GM10266 (cell line): ENCODE data around the gene CRTC2.

ENCODE experiments used
- DNase-seq: peaks from one replicate; pipeline ENCODE4 v3.0.0; 2012; ENCODE audit errors: extremely low spot score
- TF ChIP-seq, protein P1 (sequence below): IDR thresholded peaks from 2 replicates; pipeline ENCODE4 v1.5.1; 2012; ENCODE audit warnings: mild to moderate bottlenecking, low read depth; ENCODE audit not compliant: control insufficient read depth, insufficient read depth; ENCODE audit errors: missing control alignments

CRTC2 gene

DNA sequence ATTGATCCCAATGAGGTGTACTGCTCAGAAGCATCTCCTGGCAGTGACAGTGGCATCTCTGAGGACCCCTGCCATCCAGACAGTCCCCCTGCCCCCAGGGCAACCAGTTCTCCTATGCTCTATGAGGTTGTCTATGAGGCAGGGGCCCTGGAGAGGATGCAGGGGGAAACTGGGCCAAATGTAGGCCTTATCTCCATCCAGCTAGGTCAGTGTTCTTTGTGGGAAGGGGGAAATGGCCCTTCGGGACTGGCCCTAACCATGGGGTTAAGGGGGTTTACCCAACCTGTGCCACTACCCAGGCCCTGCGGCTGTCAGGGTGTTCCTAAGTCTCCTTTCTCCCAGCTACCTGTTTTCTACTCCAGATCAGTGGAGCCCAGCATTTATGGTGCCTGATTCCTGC is 10.6 kb upstream of the CRTC2 start:
- TF ChIP-seq, protein P1, sequence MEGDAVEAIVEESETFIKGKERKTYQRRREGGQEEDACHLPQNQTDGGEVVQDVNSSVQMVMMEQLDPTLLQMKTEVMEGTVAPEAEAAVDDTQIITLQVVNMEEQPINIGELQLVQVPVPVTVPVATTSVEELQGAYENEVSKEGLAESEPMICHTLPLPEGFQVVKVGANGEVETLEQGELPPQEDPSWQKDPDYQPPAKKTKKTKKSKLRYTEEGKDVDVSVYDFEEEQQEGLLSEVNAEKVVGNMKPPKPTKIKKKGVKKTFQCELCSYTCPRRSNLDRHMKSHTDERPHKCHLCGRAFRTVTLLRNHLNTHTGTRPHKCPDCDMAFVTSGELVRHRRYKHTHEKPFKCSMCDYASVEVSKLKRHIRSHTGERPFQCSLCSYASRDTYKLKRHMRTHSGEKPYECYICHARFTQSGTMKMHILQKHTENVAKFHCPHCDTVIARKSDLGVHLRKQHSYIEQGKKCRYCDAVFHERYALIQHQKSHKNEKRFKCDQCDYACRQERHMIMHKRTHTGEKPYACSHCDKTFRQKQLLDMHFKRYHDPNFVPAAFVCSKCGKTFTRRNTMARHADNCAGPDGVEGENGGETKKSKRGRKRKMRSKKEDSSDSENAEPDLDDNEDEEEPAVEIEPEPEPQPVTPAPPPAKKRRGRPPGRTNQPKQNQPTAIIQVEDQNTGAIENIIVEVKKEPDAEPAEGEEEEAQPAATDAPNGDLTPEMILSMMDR: no peak
- DNase-seq: no peak

DNA sequence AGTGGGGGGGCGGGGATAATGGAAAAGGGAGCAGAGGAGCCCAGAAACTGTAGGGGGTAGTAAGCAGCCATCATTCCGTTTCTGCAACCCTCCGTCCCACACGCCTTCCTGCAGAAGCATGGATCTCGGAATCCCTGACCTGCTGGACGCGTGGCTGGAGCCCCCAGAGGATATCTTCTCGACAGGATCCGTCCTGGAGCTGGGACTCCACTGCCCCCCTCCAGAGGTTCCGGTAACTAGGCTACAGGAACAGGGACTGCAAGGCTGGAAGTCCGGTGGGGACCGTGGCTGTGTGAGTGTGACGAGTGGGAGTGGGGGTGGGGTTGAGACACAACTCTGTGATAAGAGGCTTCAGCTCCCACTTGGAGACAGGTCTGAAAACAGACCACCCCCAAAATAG is 10.0 kb upstream of the CRTC2 start:
- TF ChIP-seq, protein P1: no peak
- no peak for DNase-seq

DNA sequence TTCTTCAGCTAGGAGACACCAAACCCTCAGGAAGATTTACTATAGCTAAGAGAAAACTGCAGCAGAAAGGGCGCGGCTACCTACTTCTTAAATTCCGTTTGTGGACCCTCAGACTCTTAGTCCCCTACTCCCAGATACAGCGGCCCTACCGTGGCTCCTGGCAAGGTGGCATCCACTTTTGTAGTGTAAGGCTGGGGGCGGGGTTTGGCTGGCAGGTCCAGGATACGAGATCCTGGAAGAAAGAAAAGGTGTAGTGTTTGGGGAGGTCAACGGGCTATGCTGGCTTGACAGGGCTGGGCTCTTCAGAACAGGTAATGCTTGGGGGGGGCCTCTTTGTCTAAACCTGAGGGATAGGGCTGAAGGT is 9.6 kb upstream of the CRTC2 start:
- no peak for DNase-seq
- TF ChIP-seq, protein P1: no peak

DNA sequence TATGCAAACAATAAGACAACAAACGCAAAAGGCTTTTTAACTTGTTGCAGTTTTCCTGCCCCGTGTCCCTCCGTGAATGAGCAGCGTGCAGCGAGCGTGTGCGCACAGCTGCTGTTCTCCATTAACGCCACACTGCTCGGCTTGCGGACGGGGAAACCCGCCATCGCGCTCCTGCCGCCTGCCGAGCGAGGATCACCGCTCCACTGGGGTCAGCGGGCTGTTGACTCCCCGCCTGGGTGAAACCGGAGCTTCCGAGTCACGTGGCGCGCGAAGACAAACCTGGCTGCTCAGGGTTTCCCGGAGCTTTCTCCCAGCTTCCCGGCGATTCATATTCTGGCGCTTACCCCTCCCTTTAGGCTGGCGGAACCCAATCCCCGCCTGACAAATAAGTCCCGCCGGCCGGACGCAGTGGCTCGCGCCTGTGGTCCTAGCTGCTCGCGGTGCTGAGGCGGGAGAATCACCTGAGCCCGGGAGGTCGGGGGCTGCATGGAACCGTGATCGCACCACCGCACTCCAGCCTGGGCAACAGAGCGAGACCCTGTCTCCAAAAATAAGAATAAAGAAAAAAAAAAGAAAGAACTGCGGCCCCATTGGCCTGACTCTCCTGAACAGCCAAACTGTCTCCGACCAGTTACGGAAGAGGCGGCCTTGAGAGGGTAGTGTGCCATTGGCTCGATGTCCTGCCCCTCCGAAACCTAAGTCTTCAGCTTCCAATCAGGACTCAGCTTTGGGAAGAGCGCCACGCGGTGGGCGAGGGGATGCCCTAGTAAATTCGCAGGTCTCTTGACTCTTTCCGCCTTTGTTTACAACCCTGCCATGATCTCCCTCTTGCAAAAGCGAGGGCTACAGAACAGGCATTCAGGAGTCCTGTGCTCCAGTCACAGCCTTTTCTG is 8.9 kb upstream of the CRTC2 start, which contains the start of gene CREB3L4:
Gene CREB3L4 (plus strand): TSS at position 796 of the 893 bp plus-strand sequence. CDS start 624 bp downstream, outside the sequence.
- peak; percentile 90 for DNase-seq
- TF ChIP-seq, protein P1: peak; percentile 62

DNA sequence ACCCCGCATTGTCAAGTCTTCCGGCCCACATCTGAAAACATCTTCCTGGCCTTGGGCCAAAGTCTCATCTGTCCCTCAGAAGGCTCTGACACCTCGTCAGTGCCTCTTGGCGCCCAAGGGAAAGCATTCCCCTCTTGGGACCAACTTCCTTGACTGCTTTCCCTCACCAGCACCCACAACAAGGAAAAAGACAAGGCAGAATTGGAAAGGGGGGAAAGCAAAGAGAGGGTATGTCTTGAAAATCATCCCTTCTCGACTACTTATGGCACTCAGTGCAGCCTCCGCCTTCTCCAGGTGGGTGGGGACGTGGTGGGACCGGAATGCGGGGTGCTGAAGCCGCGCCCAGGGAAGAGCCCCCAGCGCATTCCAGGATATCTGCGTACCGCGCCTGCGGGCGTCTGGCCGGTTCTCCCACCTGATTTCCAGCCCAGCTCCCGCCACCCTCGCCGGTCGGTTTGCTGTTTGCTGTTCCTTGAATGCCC is 5.5 kb upstream of the CRTC2 start:
- TF ChIP-seq, protein P1: no peak
- DNase-seq: no peak

DNA sequence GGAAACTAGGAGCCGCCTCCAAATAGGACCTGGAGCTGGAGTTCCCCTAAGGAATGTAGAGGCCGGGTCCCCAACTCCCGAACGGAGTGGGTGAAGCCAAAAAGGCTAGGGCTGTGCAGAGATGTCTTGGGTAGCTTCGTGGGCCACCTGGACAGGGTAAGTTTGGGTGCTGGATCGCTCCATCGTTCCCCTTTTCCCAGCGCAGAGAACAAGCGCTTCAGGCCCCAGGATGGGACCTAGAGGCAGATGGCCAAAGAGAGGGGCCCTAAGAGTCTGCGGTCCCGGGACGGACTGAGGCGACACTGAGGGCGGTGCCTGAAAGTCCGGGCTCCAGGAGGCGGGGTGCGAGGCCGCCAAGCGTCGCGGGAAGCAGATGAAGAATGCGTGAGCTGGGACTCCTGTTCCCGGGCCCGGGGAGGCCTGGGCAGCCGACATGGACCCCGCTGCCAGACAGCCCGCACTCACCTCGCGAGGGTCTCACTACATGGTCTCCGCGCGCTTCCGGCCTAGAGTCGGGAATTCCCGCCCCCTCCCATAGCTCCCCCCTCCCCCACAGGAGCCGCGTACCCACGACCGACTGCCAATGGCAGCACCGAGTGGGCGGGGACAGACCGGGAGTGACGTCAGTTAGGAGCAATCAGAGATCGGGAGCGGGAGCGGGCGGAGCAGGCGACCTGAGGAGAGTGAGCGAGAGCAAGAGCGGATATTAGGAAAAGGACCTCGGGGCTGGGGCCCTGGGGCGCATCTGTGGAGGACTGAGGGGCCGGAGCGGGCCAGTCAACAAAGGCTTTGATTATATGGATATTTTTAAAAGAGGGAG is 4.8 kb upstream of the CRTC2 start, which contains the start of gene SLC39A1:
Gene SLC39A1 (minus strand): TSS at position 508 of the 820 bp plus-strand sequence. CDS start 822 bp downstream, outside the sequence.
- TF ChIP-seq, protein P1: no peak
- peak; percentile 89 for DNase-seq
